Neural progenitor cell (in vitro differentiated cells): ENCODE measurements around the gene RBM26.

Source experiments
- CTCF ChIP-seq: fragments of 200-600 bp; sonication (generic); IDR thresholded peaks from 2 replicates; pipeline ENCODE4 v1.5.1; 2017; ENCODE audit warnings: antibody characterized with exemption, mild to moderate bottlenecking
- EZH2 ChIP-seq: fragments of 200-600 bp; sonication (generic); IDR thresholded peaks from 2 replicates; pipeline ENCODE4 v1.6.1; 2017; ENCODE audit warnings: antibody characterized with exemption, mild to moderate bottlenecking, moderate library complexity

GRCh38 chr13:79346300-79346914 lies 59.6 kb downstream of the RBM26 start:
- TF ChIP-seq CTCF (no peak), EZH2 (no peak)
